ENCODE results near the gene SLC36A4.

DNA sequence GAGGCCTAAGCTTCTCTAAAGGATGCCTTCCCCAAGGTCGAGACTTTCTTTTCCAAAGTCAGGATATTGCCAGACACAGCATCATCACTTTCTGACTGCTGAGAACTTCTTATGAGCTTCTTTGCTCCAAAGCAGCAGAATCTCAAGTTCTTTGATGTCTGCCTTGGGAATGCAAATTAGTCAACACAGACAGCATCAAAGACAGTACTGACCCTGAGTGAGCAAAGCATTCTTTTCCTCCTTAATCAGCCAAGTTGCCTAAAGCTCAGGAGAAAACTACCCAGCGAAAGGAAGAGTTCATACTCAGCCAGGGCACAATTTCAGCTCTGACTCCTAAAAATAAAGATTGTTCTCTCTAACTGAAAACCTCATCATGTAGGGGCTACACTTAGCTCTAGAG, 98.0 kb downstream of the SLC36A4 start:
- TF ChIP-seq CTCF (IDR thresholded peaks at IDR 0.05; ENCODE audit: low read depth, low read length): no peak
- no peak for TF ChIP-seq MAX (IDR thresholded peaks at IDR 0.05; ENCODE audit: low read depth, low read length)
- TF ChIP-seq POLR2A (IDR thresholded peaks at IDR 0.05; ENCODE audit: extremely low read depth, insufficient read length): no peak

Measured in NB4 (cell line).